ENCODE data around the gene CRYGB.

- TF ChIP-seq, protein P1, sequence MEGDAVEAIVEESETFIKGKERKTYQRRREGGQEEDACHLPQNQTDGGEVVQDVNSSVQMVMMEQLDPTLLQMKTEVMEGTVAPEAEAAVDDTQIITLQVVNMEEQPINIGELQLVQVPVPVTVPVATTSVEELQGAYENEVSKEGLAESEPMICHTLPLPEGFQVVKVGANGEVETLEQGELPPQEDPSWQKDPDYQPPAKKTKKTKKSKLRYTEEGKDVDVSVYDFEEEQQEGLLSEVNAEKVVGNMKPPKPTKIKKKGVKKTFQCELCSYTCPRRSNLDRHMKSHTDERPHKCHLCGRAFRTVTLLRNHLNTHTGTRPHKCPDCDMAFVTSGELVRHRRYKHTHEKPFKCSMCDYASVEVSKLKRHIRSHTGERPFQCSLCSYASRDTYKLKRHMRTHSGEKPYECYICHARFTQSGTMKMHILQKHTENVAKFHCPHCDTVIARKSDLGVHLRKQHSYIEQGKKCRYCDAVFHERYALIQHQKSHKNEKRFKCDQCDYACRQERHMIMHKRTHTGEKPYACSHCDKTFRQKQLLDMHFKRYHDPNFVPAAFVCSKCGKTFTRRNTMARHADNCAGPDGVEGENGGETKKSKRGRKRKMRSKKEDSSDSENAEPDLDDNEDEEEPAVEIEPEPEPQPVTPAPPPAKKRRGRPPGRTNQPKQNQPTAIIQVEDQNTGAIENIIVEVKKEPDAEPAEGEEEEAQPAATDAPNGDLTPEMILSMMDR (IDR thresholded peaks at IDR 0.05; ENCODE audit: low read length), result no peak
- TF ChIP-seq EZH2 (optimal IDR thresholded peaks at IDR 0.05; ENCODE audit: low read depth, low read length) (no peak), EZH2phosphoT487 (IDR thresholded peaks at IDR 0.05; ENCODE audit: low read length) (no peak)
These were observed 46.1 kb downstream of the CRYGB start for GRCh38 chr2:208099682-208100470.

Measured in MM.1S (cell line).